Epithelial cell of esophagus (primary cell): ENCODE measurements around the gene SH3GL3.

Experiments
- DNase-seq: peaks from one replicate; pipeline ENCODE4 v3.0.0; 2010; ENCODE audit warnings: low read depth
- H3K4me3 ChIP-seq: 2 replicates; pipeline ENCODE4 v1.5.1; 2011; ENCODE audit warnings: mild to moderate bottlenecking, low read length, control low read depth
- TF ChIP-seq, protein P1 (sequence below): IDR thresholded peaks from 2 replicates; pipeline ENCODE4 v1.5.1; 2011; ENCODE audit warnings: low read depth, mild to moderate bottlenecking, low read length, control low read depth, inconsistent platforms; ENCODE audit not compliant: insufficient read depth; ENCODE audit errors: missing control alignments

SH3GL3 gene

DNA sequence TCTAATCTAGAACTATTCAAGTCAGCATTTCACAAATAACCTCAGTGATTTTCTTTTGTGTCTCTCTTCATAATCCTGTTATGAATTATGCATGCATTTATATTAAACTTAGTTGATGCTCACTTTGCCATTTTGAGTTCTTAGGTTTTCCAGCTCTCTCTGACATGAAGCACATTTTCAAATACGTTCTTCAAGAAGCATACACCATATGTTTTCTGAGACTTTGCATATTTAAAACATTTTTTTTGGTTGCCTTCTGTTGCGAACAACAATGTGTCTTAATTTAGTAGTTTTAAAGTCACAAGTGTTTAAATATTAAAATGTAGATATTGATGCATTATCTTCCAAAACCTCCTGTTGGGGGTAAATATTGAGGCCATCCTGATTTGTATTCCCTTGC is 37.5 kb downstream of the SH3GL3 start:
- H3K4me3 ChIP-seq, result no peak overlapping the region
- no peak for DNase-seq
- TF ChIP-seq, protein P1, sequence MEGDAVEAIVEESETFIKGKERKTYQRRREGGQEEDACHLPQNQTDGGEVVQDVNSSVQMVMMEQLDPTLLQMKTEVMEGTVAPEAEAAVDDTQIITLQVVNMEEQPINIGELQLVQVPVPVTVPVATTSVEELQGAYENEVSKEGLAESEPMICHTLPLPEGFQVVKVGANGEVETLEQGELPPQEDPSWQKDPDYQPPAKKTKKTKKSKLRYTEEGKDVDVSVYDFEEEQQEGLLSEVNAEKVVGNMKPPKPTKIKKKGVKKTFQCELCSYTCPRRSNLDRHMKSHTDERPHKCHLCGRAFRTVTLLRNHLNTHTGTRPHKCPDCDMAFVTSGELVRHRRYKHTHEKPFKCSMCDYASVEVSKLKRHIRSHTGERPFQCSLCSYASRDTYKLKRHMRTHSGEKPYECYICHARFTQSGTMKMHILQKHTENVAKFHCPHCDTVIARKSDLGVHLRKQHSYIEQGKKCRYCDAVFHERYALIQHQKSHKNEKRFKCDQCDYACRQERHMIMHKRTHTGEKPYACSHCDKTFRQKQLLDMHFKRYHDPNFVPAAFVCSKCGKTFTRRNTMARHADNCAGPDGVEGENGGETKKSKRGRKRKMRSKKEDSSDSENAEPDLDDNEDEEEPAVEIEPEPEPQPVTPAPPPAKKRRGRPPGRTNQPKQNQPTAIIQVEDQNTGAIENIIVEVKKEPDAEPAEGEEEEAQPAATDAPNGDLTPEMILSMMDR, result no peak

- H3K4me3 ChIP-seq, result no peak overlapping the region
- DNase-seq, result no peak
- TF ChIP-seq, protein P1, result no peak
These were observed 39.2 kb downstream of the SH3GL3 start for GRCh38 chr15:83486363-83486762.

DNA sequence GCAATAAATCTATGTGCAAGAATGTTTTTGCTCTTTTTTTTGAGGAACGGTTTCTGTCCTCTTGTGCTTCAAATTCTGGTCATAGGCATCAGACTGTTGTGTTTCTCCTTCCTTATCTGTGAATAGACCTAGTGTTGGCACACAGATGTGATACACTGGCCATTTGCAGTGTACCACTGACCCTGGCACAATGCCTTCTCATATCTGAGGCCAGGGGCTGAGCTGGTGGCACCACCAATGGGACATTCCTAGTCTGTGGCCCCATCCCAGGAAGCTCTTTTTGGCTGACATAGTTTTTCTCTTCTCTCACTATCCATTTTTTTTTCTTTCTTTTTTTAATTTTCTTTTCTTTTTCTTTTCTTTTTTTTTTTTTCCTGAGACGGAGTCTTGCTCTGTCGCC is 40.4 kb downstream of the SH3GL3 start:
- no peak for DNase-seq
- TF ChIP-seq, protein P1, result no peak
- H3K4me3 ChIP-seq, result no peak overlapping the region

DNA sequence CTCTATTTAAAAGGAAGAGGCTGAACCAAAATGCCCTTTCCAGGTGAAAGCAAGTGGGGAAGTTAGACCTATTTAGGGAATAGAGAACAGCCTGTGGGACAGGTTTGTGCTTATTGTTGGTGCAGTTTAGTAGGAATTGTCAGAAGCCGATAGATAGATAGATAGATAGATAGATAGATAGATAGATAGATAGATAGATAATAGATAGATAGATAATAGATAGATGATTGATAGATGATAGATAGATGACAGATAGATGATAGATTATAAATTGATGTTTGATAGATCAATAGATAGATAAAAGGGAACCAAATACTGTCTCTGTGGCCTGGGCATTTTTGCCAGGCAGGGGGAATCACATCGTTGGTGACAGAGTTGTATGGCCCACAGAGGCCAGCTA is 42.5 kb downstream of the SH3GL3 start:
- no peak overlapping the region for H3K4me3 ChIP-seq
- DNase-seq, result no peak
- TF ChIP-seq, protein P1, result no peak

- no peak overlapping the region for H3K4me3 ChIP-seq
- TF ChIP-seq, protein P1, result no peak
These were observed 44.3 kb downstream of the SH3GL3 start for GRCh38 chr15:83491486-83491885.

GRCh38 chr15:83496766-83497165 is 49.6 kb downstream of the SH3GL3 start:
- TF ChIP-seq, protein P1, result no peak
- DNase-seq, result no peak
- H3K4me3 ChIP-seq, result no peak overlapping the region

More at GRCh38 chr15:83491486-83491885, 44.3 kb downstream of the SH3GL3 start:
- no peak for DNase-seq

GRCh38 chr15:83498374-83498773 is 51.2 kb downstream of the SH3GL3 start:
- H3K4me3 ChIP-seq, result no peak overlapping the region
- DNase-seq, result no peak
- TF ChIP-seq, protein P1, result no peak
